ENCODE results near the gene NFIX. TPM values are rescaled to one million over a fixed set of nuclear protein-coding genes. Genes with fewer than 3 reads are reported as not detected.
"Not testable (repeated sequence)": the region's sequence is repeated elsewhere in the genome, so short reads cannot be mapped to it uniquely, and the experiment has no call there.

NFIX gene
- total RNA-seq, 1 donor from 2014 or later = 8.4 TPM

DNA sequence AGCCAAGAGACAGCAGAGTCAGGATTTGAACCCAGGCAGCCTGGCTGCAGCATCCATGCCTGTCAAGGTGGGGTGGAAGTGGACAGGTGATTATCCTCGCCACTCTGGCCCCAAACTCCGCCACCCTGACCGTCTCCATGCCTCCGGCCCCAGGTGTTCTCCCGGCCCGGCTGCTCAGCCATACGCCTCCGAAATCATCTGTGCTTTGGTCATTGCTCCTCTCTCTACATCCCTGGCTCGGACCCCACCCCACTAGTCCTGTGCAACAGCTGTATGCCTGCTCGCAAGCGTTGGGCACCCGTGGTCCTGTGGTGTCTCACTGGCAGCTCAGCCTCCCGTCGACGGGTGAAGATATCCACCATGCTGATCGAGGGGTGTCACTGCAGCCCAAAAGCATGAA is 22.0 kb upstream of the NFIX start:
- Histone ChIP-seq H3K9ac (ENCODE audit: low read length) (no peak overlapping the region), H3K4me3 (ENCODE audit: insufficient read depth, low read depth, low read length) (no peak overlapping the region), H3K27ac (ENCODE audit: low read depth, low read length) (no peak overlapping the region), H3K79me2 (ENCODE audit: insufficient read depth, low read length) (no peaks in the 10 kb centered on the region), H3K27me3 (ENCODE audit: insufficient read depth, low read length) (no peaks in the 10 kb centered on the region), H3K4me2 (ENCODE audit: low read length) (no peak overlapping the region), H3K9me3 (ENCODE audit: insufficient read depth, low read depth, low read length) (no peaks in the 10 kb centered on the region), H3K4me1 (ENCODE audit: insufficient read depth, low read length) (no peaks in the 10 kb centered on the region), H2AFZ (ENCODE audit: low read depth, low read length) (no peak overlapping the region), H4K20me1 (ENCODE audit: insufficient read depth, low read length) (no peaks in the 10 kb centered on the region), H3K36me3 (ENCODE audit: insufficient read depth, low read length) (no peaks in the 10 kb centered on the region)
- Mint-ChIP-seq H3K4me1 (ENCODE audit: low read depth, unreplicated experiment) (no peaks in the 10 kb centered on the region), H3K27ac (ENCODE audit: unreplicated experiment) (no peak overlapping the region), H3K9me3 (ENCODE audit: unreplicated experiment) (no peaks in the 10 kb centered on the region), H3K36me3 (ENCODE audit: low read depth, unreplicated experiment) (no peaks in the 10 kb centered on the region), H3K27me3 (ENCODE audit: low read depth, unreplicated experiment) (peaks cover 13% of the 10 kb centered on the region), H3K4me3 (ENCODE audit: unreplicated experiment) (no peak overlapping the region)
- no peak for TF ChIP-seq EZH2 (IDR thresholded peaks at IDR 0.05; ENCODE audit: insufficient read depth, low read length)
- TF ChIP-seq, protein P1, sequence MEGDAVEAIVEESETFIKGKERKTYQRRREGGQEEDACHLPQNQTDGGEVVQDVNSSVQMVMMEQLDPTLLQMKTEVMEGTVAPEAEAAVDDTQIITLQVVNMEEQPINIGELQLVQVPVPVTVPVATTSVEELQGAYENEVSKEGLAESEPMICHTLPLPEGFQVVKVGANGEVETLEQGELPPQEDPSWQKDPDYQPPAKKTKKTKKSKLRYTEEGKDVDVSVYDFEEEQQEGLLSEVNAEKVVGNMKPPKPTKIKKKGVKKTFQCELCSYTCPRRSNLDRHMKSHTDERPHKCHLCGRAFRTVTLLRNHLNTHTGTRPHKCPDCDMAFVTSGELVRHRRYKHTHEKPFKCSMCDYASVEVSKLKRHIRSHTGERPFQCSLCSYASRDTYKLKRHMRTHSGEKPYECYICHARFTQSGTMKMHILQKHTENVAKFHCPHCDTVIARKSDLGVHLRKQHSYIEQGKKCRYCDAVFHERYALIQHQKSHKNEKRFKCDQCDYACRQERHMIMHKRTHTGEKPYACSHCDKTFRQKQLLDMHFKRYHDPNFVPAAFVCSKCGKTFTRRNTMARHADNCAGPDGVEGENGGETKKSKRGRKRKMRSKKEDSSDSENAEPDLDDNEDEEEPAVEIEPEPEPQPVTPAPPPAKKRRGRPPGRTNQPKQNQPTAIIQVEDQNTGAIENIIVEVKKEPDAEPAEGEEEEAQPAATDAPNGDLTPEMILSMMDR (IDR thresholded peaks at IDR 0.05; ENCODE audit: insufficient read depth, low read depth, low read length) = no peak
- DNase-seq (ENCODE audit: low read depth) (no peak), FAIRE-seq (no peak)

DNA sequence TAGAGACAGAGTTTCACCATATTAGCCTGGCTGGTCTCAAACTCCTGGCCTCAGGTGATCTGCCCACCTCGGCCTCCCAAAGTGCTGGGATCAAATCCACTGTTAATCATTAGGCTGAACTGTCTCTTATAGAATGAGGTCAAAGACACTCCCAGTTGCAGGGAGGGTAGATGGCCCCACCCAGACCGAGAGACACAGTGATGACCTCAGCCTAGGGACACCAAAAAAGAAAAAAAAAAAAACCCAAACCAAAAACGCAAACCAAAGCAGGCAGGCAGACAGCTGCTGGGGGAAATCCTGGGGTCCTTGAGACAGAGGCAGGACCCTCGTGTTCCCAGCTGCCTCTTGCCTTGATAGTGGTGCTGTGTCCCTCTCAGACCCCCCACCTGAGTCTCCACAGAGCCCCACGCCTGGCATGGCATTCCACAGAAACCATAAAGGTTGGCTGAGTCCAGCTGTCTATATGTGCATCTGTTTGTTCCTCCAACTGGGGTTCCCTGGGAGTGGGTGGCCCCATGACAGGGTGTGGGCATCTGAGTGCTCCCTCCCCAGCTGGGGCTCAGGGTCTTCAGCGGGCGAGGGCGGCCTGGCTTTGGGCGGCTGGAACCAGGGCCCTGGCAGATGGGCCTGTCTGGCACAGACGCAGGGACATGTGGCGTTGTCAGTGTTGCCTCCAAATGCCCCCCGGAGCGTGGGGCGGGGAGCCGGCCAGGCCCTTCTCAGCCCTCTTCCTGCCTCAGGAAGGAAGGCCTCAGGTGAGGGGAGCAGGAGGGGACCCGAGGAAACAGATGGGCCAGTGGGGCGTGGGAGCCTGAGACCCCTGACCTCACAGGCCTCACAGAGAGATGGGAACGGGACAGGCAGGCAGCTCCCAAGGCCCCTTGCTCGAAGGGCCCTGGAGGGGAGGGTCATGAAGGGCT is 20.7 kb upstream of the NFIX start:
- H3K36me3 ChIP-seq (ENCODE audit: insufficient read depth, low read length) = no peaks in the 10 kb centered on the region
- Mint-ChIP-seq H3K36me3 (ENCODE audit: low read depth, unreplicated experiment) (no peaks in the 10 kb centered on the region), H3K9me3 (ENCODE audit: unreplicated experiment) (no peaks in the 10 kb centered on the region), H3K4me3 (ENCODE audit: unreplicated experiment) (no peak overlapping the region), H3K4me1 (ENCODE audit: low read depth, unreplicated experiment) (no peaks in the 10 kb centered on the region), H3K27ac (ENCODE audit: unreplicated experiment) (no peak overlapping the region), H3K27me3 (ENCODE audit: low read depth, unreplicated experiment) (peaks cover 19% of the 10 kb centered on the region)
- H3K9me3 ChIP-seq (ENCODE audit: insufficient read depth, low read depth, low read length) = no peaks in the 10 kb centered on the region
- no peaks in the 10 kb centered on the region for H3K27me3 ChIP-seq (ENCODE audit: insufficient read depth, low read length)
- no peak overlapping the region for H3K4me3 ChIP-seq (ENCODE audit: insufficient read depth, low read depth, low read length)
- H3K27ac ChIP-seq (ENCODE audit: low read depth, low read length) = no peak overlapping the region
- H3K79me2 ChIP-seq (ENCODE audit: insufficient read depth, low read length) = no peaks in the 10 kb centered on the region
- H3K4me1 ChIP-seq (ENCODE audit: insufficient read depth, low read length) = no peaks in the 10 kb centered on the region
- FAIRE-seq = no peak
- no peak overlapping the region for H3K4me2 ChIP-seq (ENCODE audit: low read length)
- no peaks in the 10 kb centered on the region for H4K20me1 ChIP-seq (ENCODE audit: insufficient read depth, low read length)
- TF ChIP-seq, protein P1 (IDR thresholded peaks at IDR 0.05; ENCODE audit: insufficient read depth, low read depth, low read length) = no peak
- DNase-seq (ENCODE audit: low read depth) = no peak
- no peak overlapping the region for H2AFZ ChIP-seq (ENCODE audit: low read depth, low read length)
- no peak overlapping the region for H3K9ac ChIP-seq (ENCODE audit: low read length)

DNA sequence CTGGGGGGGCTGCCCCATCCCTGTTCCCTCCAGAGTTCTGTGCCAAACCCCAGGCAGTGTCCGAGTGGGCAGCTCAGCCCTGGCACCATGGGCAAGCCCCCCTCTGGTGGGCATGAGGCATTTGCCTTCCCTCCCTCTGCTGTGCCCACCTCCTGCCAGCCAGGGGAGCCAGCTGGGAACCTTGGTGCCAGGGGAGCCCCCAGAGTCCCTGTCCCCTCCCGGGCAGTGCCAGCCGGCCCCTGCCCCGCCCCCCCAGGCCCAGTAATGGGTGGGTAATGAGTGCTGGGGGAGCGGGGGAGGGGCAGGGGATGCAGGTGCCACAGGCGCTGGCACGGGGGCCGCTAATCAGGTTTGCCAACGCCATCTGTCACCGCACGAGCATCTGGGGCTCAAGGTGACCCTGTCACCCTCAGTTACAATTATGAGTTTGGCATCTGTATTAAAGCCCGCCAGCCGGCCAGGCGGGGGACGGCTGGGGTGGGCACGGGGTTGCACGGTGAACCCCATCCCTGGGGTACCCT is 20.0 kb upstream of the NFIX start:
- no peaks in the 10 kb centered on the region for H3K27me3 ChIP-seq (ENCODE audit: insufficient read depth, low read length)
- no peak overlapping the region for H3K9ac ChIP-seq (ENCODE audit: low read length)
- no peak overlapping the region for H3K27ac ChIP-seq (ENCODE audit: low read depth, low read length)
- no peaks in the 10 kb centered on the region for H3K9me3 Mint-ChIP-seq (ENCODE audit: unreplicated experiment)
- H4K20me1 ChIP-seq (ENCODE audit: insufficient read depth, low read length) = no peaks in the 10 kb centered on the region
- H3K4me3 ChIP-seq (ENCODE audit: insufficient read depth, low read depth, low read length) = no peak overlapping the region
- H3K4me2 ChIP-seq (ENCODE audit: low read length) = no peak overlapping the region
- no peak overlapping the region for H2AFZ ChIP-seq (ENCODE audit: low read depth, low read length)
- no peaks in the 10 kb centered on the region for H3K36me3 Mint-ChIP-seq (ENCODE audit: low read depth, unreplicated experiment)
- no peak overlapping the region for H3K27ac Mint-ChIP-seq (ENCODE audit: unreplicated experiment)
- DNase-seq (ENCODE audit: low read depth) (no peak), FAIRE-seq (no peak)
- peaks cover 18% of the 10 kb centered on the region for H3K27me3 Mint-ChIP-seq (ENCODE audit: low read depth, unreplicated experiment)
- H3K9me3 ChIP-seq (ENCODE audit: insufficient read depth, low read depth, low read length) = no peaks in the 10 kb centered on the region
- no peaks in the 10 kb centered on the region for H3K4me1 Mint-ChIP-seq (ENCODE audit: low read depth, unreplicated experiment)
- TF ChIP-seq, protein P1 (IDR thresholded peaks at IDR 0.05; ENCODE audit: insufficient read depth, low read depth, low read length) = no peak
- TF ChIP-seq EZH2 (IDR thresholded peaks at IDR 0.05; ENCODE audit: insufficient read depth, low read length) = no peak
- H3K4me3 Mint-ChIP-seq (ENCODE audit: unreplicated experiment) = no peak overlapping the region
- H3K79me2 ChIP-seq (ENCODE audit: insufficient read depth, low read length) = no peaks in the 10 kb centered on the region
- H3K4me1 ChIP-seq (ENCODE audit: insufficient read depth, low read length) = no peaks in the 10 kb centered on the region
- H3K36me3 ChIP-seq (ENCODE audit: insufficient read depth, low read length) = no peaks in the 10 kb centered on the region

DNA sequence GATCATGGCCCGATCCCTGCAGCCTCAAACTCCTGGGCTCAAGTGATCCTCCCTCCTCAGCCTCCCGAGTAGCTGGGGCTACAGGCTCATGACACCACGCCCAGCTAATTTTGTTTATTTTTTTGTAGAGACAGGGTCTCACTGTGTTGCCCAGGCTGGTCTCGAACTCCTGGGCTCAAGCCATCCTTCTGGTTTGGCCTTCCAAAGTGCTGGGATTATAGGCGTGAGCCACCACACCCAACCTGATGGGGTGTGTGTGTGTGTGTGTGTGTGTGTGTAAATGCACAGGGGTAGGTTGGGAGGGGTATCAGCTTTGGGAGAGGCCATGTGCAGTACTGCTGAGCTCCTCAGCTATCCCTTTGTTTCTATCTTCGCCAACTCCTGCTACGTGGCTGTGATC is 19.2 kb upstream of the NFIX start:
- not testable (repeated sequence) for FAIRE-seq; H3K4me3 ChIP-seq (ENCODE audit: insufficient read depth, low read depth, low read length); H3K27me3 ChIP-seq (ENCODE audit: insufficient read depth, low read length); H3K4me1 ChIP-seq (ENCODE audit: insufficient read depth, low read length); DNase-seq (ENCODE audit: low read depth); H3K36me3 ChIP-seq (ENCODE audit: insufficient read depth, low read length); H3K27ac ChIP-seq (ENCODE audit: low read depth, low read length); H3K79me2 ChIP-seq (ENCODE audit: insufficient read depth, low read length); H4K20me1 ChIP-seq (ENCODE audit: insufficient read depth, low read length); H3K36me3 Mint-ChIP-seq (ENCODE audit: low read depth, unreplicated experiment); H3K4me3 Mint-ChIP-seq (ENCODE audit: unreplicated experiment); H3K9me3 Mint-ChIP-seq (ENCODE audit: unreplicated experiment); H2AFZ ChIP-seq (ENCODE audit: low read depth, low read length); H3K4me2 ChIP-seq (ENCODE audit: low read length); H3K9me3 ChIP-seq (ENCODE audit: insufficient read depth, low read depth, low read length); H3K4me1 Mint-ChIP-seq (ENCODE audit: low read depth, unreplicated experiment); H3K9ac ChIP-seq (ENCODE audit: low read length)
- Mint-ChIP-seq H3K27me3 (ENCODE audit: low read depth, unreplicated experiment) (peaks cover 19% of the 10 kb centered on the region), H3K27ac (ENCODE audit: unreplicated experiment) (peak overlapping the region; percentile 41)

Measured in astrocyte (in vitro differentiated cells and primary cell).